H4 (cell line): ENCODE measurements around the gene FXYD4. TPM values are rescaled to one million over a fixed set of nuclear protein-coding genes. Genes with fewer than 3 reads are reported as not detected.

Source experiments
- DNase-seq: peaks from one replicate; pipeline ENCODE4 v3.0.0-alpha.2; 2015; ENCODE audit warnings: low spot score
- total RNA-seq: library from RNA; depleted of rRNA; stranded (reverse); fragments of >200 nt; shearing (Covaris generic); gene quantifications from 2 replicates; pipeline ENCODE4 v1.2.3, GENCODE V29; 2014

FXYD4 gene
- total RNA-seq, 1 experiment from 2014 or later = not detected

GRCh38 chr10:43344051-43344450 is 27.4 kb upstream of the FXYD4 start:
- no peak for DNase-seq

GRCh38 chr10:43347997-43348396 is 23.4 kb upstream of the FXYD4 start:
- DNase-seq = no peak

- DNase-seq = peak; percentile 76
These were observed 22.7 kb upstream of the FXYD4 start for GRCh38 chr10:43348511-43349312.

GRCh38 chr10:43350156-43350555 is 21.3 kb upstream of the FXYD4 start:
- DNase-seq = no peak

- no peak for DNase-seq
These were observed 20.8 kb upstream of the FXYD4 start for GRCh38 chr10:43350686-43351085.

- DNase-seq = no peak
These were observed 20.1 kb upstream of the FXYD4 start for GRCh38 chr10:43351301-43351700.

- no peak for DNase-seq
These were observed 18.5 kb upstream of the FXYD4 start for GRCh38 chr10:43352951-43353350.

- no peak for DNase-seq
These were observed 17.7 kb upstream of the FXYD4 start for GRCh38 chr10:43353495-43354329.

GRCh38 chr10:43354330-43354635 is 17.2 kb upstream of the FXYD4 start:
- DNase-seq = no peak

GRCh38 chr10:43354879-43355380 is 16.5 kb upstream of the FXYD4 start:
- DNase-seq = no peak

GRCh38 chr10:43355749-43356371 is 15.6 kb upstream of the FXYD4 start:
- peak; percentile 29 for DNase-seq

- DNase-seq = no peak
These were observed 11.3 kb upstream of the FXYD4 start for GRCh38 chr10:43360086-43360485.

GRCh38 chr10:43361547-43362190 is 9.8 kb upstream of the FXYD4 start:
- no peak for DNase-seq

GRCh38 chr10:43362191-43362839 is 9.1 kb upstream of the FXYD4 start:
- no peak for DNase-seq

- DNase-seq = no peak
These were observed 6.4 kb upstream of the FXYD4 start for GRCh38 chr10:43365001-43365400.

- no peak for DNase-seq
These were observed 1.5 kb upstream of the FXYD4 start for GRCh38 chr10:43369921-43370320.

GRCh38 chr10:43370671-43371215 is 693 bp upstream of the FXYD4 start:
- DNase-seq = no peak

GRCh38 chr10:43372765-43373361 is 1.4 kb downstream of the FXYD4 start:
- DNase-seq = no peak

GRCh38 chr10:43373461-43373860 is 2.0 kb downstream of the FXYD4 start:
- DNase-seq = no peak

- no peak for DNase-seq
These were observed 2.8 kb downstream of the FXYD4 start for GRCh38 chr10:43374194-43374593.
